SK-N-SH (cell line): ENCODE results near the gene PROKR1. TPM values are rescaled to one million over a fixed set of nuclear protein-coding genes. Genes with fewer than 3 reads are reported as not detected.

Source experiments
- CTCF ChIA-PET: fragments of 300-600, 350-600 bp; formaldehyde crosslinking; extraction: SDS; loops from one replicate; lab custom pipeline; 2021; lab: Yijun Ruan, JAX
- POLR2A ChIA-PET: fragments of 350-600 bp; sonication (Branson Sonifier 250); formaldehyde crosslinking; extraction: SDS; loops from one replicate; lab custom pipeline; 2020; ENCODE audit warnings: antibody characterized with exemption, inconsistent platforms; lab: Yijun Ruan, JAX
- DNase-seq: peaks from one replicate; pipeline ENCODE4 v3.0.0; 2012
- H2AFZ ChIP-seq: fragments of 200-600 bp; sonication (generic); 2 replicates; pipeline ENCODE4 v1.8.1; 2016; ENCODE audit warnings: antibody characterized with exemption, mild to moderate bottlenecking, low read depth
- H3F3A ChIP-seq: fragments of 200-600 bp; sonication (generic); replicated peaks from 2 replicates; pipeline ENCODE3; 2016; ENCODE audit warnings: antibody characterized with exemption, mild to moderate bottlenecking; ENCODE audit not compliant: insufficient read depth
- H3K27ac ChIP-seq, 2 experiments: fragments of 200-500 bp in 1 of 2; fragments of 200-600 bp in 1 of 2; sonication (Bioruptor generic) in 1 of 2; sonication (generic), shearing (Covaris generic) in 1 of 2; 2 replicates each; pipeline versions ENCODE4 v1.5.1 to v1.6.1; 2014 to 2016; ENCODE audit warnings: low read depth in 2 of 2, inconsistent platforms in 1 of 2, low read length in 1 of 2, mild to moderate bottlenecking in 1 of 2, mixed read lengths in 1 of 2
- H3K27me3 ChIP-seq: fragments of 200-600 bp; sonication (generic), shearing (Covaris generic); 2 replicates; pipeline ENCODE4 v1.6.1; 2016; ENCODE audit warnings: mixed run types; ENCODE audit not compliant: insufficient read depth
- H3K36me3 ChIP-seq, 2 experiments: fragments of 200-500 bp in 1 of 2; fragments of 200-600 bp in 1 of 2; sonication (Bioruptor generic) in 1 of 2; sonication (generic) in 1 of 2; replicated peaks in 1 of 2; 2 replicates each; pipeline versions ENCODE3 to v1.5.1; 2014 to 2016; ENCODE audit warnings: low read length in 1 of 2, mild to moderate bottlenecking in 1 of 2; ENCODE audit not compliant: insufficient read depth in 2 of 2, control insufficient read depth in 1 of 2
- H3K4me1 ChIP-seq, 2 experiments: fragments of 200-500 bp in 1 of 2; fragments of 200-600 bp in 1 of 2; sonication (Bioruptor generic) in 1 of 2; sonication (generic), shearing (Covaris generic) in 1 of 2; 2 replicates each; pipeline versions ENCODE4 v1.5.1 to v1.6.1; 2014 to 2016; ENCODE audit warnings: low read depth in 1 of 2, low read length in 1 of 2, mixed run types in 1 of 2; ENCODE audit not compliant: insufficient read depth in 2 of 2, control insufficient read depth in 1 of 2
- H3K4me2 ChIP-seq: fragments of 200-600 bp; sonication (generic), shearing (Covaris generic); 2 replicates; pipeline ENCODE4 v1.6.1; 2017; ENCODE audit warnings: mixed run types
- H3K4me3 ChIP-seq, 2 experiments: fragments of 200-500 bp in 1 of 2; fragments of 200-600 bp in 1 of 2; sonication (Bioruptor generic) in 1 of 2; sonication (generic), shearing (Covaris generic) in 1 of 2; 2 replicates each; pipeline versions ENCODE4 v1.5.1 to v1.8.1; 2014 to 2016; ENCODE audit warnings: low read depth in 2 of 2, inconsistent platforms in 1 of 2, low read length in 1 of 2, mild to moderate bottlenecking in 1 of 2, mixed read lengths in 1 of 2, moderate library complexity in 1 of 2
- H3K79me2 ChIP-seq: fragments of 200-600 bp; sonication (generic); 2 replicates; pipeline ENCODE4 v1.8.1; 2017; ENCODE audit warnings: mild to moderate bottlenecking; ENCODE audit not compliant: insufficient read depth
- H3K9ac ChIP-seq: fragments of 200-600 bp; sonication (generic); 2 replicates; pipeline ENCODE4 v1.6.1; 2017; ENCODE audit warnings: mixed run types
- H3K9me2 ChIP-seq: fragments of 200-600 bp; sonication (generic); 2 replicates; pipeline ENCODE4 v1.6.1; 2017; ENCODE audit warnings: mixed run types
- H3K9me3 ChIP-seq: fragments of 200-600 bp; sonication (generic); 2 replicates; pipeline ENCODE4 v1.6.1; 2017; ENCODE audit warnings: mixed run types, mild to moderate bottlenecking, moderate library complexity
- H4K20me1 ChIP-seq: fragments of 200-600 bp; sonication (generic); 2 replicates; pipeline ENCODE4 v1.6.1; 2017; ENCODE audit warnings: mild to moderate bottlenecking, mixed run types; ENCODE audit not compliant: insufficient read depth
- ELF1 ChIP-seq: IDR thresholded peaks from 2 replicates; pipeline ENCODE4 v1.4.0; 2012
- EP300 ChIP-seq, 2 experiments: IDR thresholded peaks; 2 replicates each; pipeline versions ENCODE4 v1.4.0 to v1.6.1; 2012; ENCODE audit warnings: borderline replicate concordance in 1 of 2, low read depth in 1 of 2, low read length in 1 of 2
- EZH2phosphoT487 ChIP-seq: fragments of 200-600 bp; sonication (generic); IDR thresholded peaks from 2 replicates; pipeline ENCODE4 v1.6.1; 2017; ENCODE audit warnings: low read depth, mixed run types, mild to moderate bottlenecking, antibody characterized with exemption, moderate library complexity, borderline replicate concordance
- FOSL2 ChIP-seq: IDR thresholded peaks from 2 replicates; pipeline ENCODE4 v1.4.0; 2012; ENCODE audit warnings: low read depth, mild to moderate bottlenecking, moderate library complexity, borderline replicate concordance
- FOXJ3 ChIP-seq: sonication (generic); formaldehyde crosslinking; IDR thresholded peaks from 2 replicates; pipeline ENCODE4 v1.5.1; 2020; ENCODE audit warnings: mild to moderate bottlenecking, missing genetic modification reagents
- FOXM1 ChIP-seq: IDR thresholded peaks from 2 replicates; pipeline ENCODE4 v1.4.0; 2012; ENCODE audit warnings: low read depth, mild to moderate bottlenecking
- GABPA ChIP-seq: IDR thresholded peaks from 2 replicates; pipeline ENCODE4 v1.4.0; 2012; ENCODE audit warnings: low read depth, mild to moderate bottlenecking
- GATA2 ChIP-seq: sonication (generic); formaldehyde crosslinking; IDR thresholded peaks from 2 replicates; pipeline ENCODE4 v1.5.0; 2020; ENCODE audit warnings: mild to moderate bottlenecking, missing genetic modification reagents
- IRF3 ChIP-seq: fragments of 150-350 bp; IDR thresholded peaks from 2 replicates; pipeline ENCODE4 v1.6.1; 2016; ENCODE audit warnings: mild to moderate bottlenecking, low read depth, low read length
- JUND ChIP-seq: IDR thresholded peaks from 2 replicates; pipeline ENCODE4 v1.4.0; 2012
- MAX ChIP-seq: IDR thresholded peaks from 2 replicates; pipeline ENCODE4 v1.4.0; 2012; ENCODE audit warnings: low read depth
- MEF2A ChIP-seq: IDR thresholded peaks from 2 replicates; pipeline ENCODE4 v1.4.0; 2012; ENCODE audit warnings: low read depth, borderline replicate concordance
- NRF1 ChIP-seq: IDR thresholded peaks from 2 replicates; pipeline ENCODE4 v1.6.1; 2012; ENCODE audit warnings: low read depth, mild to moderate bottlenecking, low read length
- RAD21 ChIP-seq: IDR thresholded peaks from 2 replicates; pipeline ENCODE4 v1.6.1; 2012; ENCODE audit warnings: mild to moderate bottlenecking, low read length
- RCOR1 ChIP-seq: fragments of 150-350 bp; IDR thresholded peaks from 2 replicates; pipeline ENCODE4 v1.6.1; 2017; ENCODE audit warnings: antibody characterized with exemption, low read length
- RFX5 ChIP-seq: IDR thresholded peaks from 2 replicates; pipeline ENCODE4 v1.6.1; 2012; ENCODE audit warnings: mild to moderate bottlenecking, improper control_type of control experiment, low read length
- RXRA ChIP-seq: IDR thresholded peaks from 2 replicates; pipeline ENCODE4 v1.4.0; 2012; ENCODE audit warnings: low read depth, mild to moderate bottlenecking, borderline replicate concordance
- SIN3A ChIP-seq: IDR thresholded peaks from 2 replicates; pipeline ENCODE4 v1.6.1; 2012; ENCODE audit warnings: low read depth, mild to moderate bottlenecking, low read length, moderate library complexity, borderline replicate concordance
- TAF1 ChIP-seq: IDR thresholded peaks from 2 replicates; pipeline ENCODE4 v1.6.1; 2012; ENCODE audit warnings: low read depth, mild to moderate bottlenecking, low read length, moderate library complexity, borderline replicate concordance
- ZBTB33 ChIP-seq: IDR thresholded peaks from 2 replicates; pipeline ENCODE4 v1.4.0; 2012; ENCODE audit warnings: low read depth, borderline replicate concordance
- WGBS: methylation state at CpG from one replicate; pipeline ENCODE4 v1.1.6; 2017; ENCODE audit warnings: low lambda C conversion rate; 5-methylcytosine and 5-hydroxymethylcytosine counted together
- polyA plus RNA-seq, 3 experiments: library from polyadenylated mRNA; depleted of rRNA; stranded (reverse); fragments of >200 nt; gene quantifications; 2 replicates each; pipeline ENCODE4 v1.2.3, GENCODE V29; 2012

The PROKR1 gene
- polyA plus RNA-seq, 1 of the 3 experiments (the other 2 are of a cell fraction): not detected

GRCh38 chr2:68706637-68707036, 63.3 kb downstream of the PROKR1 start:
- Histone ChIP-seq H3K79me2 (no peaks in the 10 kb centered on the region), H3K4me3 (no peak overlapping the region), H3K9ac (no peak overlapping the region), H3K4me2 (no peak overlapping the region), H3K36me3 (no peaks in the 10 kb centered on the region), H3K27ac (no peak overlapping the region), H2AFZ (no peak overlapping the region), H3K27me3 (peaks cover 9% of the 10 kb centered on the region; the same call in 1 of the 2 replicates), H3K9me3 (no peaks in the 10 kb centered on the region), H3K9me2 (no peaks in the 10 kb centered on the region), H4K20me1 (no peaks in the 10 kb centered on the region), H3F3A (no peaks in the 10 kb centered on the region), H3K4me1 (peaks cover 5 to 6% of the 10 kb centered on the region in 2 experiments; a peak in 3 of 4 replicates)
- TF ChIP-seq SIN3A (no peak), GABPA (no peak), ZBTB33 (no peak), MEF2A (no peak), NRF1 (no peak), ELF1 (no peak), EZH2phosphoT487 (no peak), GATA2 (CRISPR knock-in tag) (no peak), MAX (no peak), IRF3 (no peak), TAF1 (no peak), JUND (no peak), RFX5 (no peak), FOXJ3 (CRISPR knock-in tag) (no peak), FOSL2 (no peak), RCOR1 (no peak), FOXM1 (no peak), EP300 (IDR thresholded peaks at IDR 0.05; ENCODE audit: borderline replicate concordance in 1 of 2, low read depth in 1 of 2, low read length in 1 of 2) (no peak), RXRA (no peak), RAD21 (no peak)
- CTCF ChIA-PET: interaction anchor here (1.5 kb wide), 1 partner anchor 219 kb away, joined by 5 read pairs; no protein-coding TSS in a partner anchor
- POLR2A ChIA-PET: no interaction called here
- 41% methylated on average over 3 of the region's 3 CpGs for WGBS
- no peak for DNase-seq

Other genes starting within 250 kb of the PROKR1 start
- gene FBXO48, start 176.3 kb upstream of the PROKR1 start, polyA plus RNA-seq (2012; rRNA removed): 0.30 and 0.45 TPM in 2 replicates
- gene APLF, start 176.0 kb upstream of the PROKR1 start, polyA plus RNA-seq (2012; rRNA removed): 1.1 and 1.3 TPM in 2 replicates
- not detected in 2 replicates for gene ARHGAP25, start 91.2 kb downstream of the PROKR1 start, polyA plus RNA-seq (2012; rRNA removed)
- gene BMP10, start 227.8 kb downstream of the PROKR1 start, polyA plus RNA-seq (2012; rRNA removed): not detected in 2 replicates